Tibial nerve (tissue), 3 donors: Measurements from ENCODE around the gene SPECC1.
"Not testable (repeated sequence)": the region's sequence is repeated elsewhere in the genome, so short reads cannot be mapped to it uniquely, and the experiment has no call there.

Source experiments
- POLR2A ChIP-seq, 2 donors: fragments of 450-650 bp; IDR thresholded peaks; one replicate each; pipeline ENCODE4 v1.6.1; 2017; ENCODE audit warnings: antibody characterized with exemption in 2 of 2, mild to moderate bottlenecking in 2 of 2, moderate library complexity in 2 of 2
- TF ChIP-seq, protein P1 (sequence below), 5 experiments: fragments of 200-600 bp in 3 of 5; fragments of 450-650 bp in 2 of 5; sonication (generic) in 3 of 5; IDR thresholded peaks; one replicate each; pipeline ENCODE4 v1.5.1; 2016 to 2019; ENCODE audit warnings: antibody characterized with exemption in 5 of 5, mild to moderate bottlenecking in 3 of 5, moderate library complexity in 2 of 5

DNA sequence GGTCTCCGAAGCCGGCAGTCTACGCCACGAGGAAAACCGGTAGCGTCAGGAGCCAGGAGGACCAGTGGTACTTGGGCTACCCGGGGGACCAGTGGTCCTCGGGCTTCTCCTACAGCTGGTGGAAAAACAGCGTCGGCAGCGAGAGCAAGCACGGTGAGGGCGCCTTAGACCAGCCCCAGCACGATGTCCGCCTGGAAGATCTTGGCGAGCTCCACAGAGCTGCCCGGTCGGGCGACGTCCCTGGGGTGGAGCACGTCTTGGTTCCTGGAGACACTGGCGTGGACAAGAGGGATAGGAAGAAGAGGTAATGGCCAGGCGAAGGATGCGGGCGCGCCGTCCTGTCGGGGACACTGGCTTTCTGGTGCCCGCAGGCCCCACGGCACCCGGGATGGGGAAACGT is 312.2 kb downstream of the SPECC1 start:
- not testable (repeated sequence) for TF ChIP-seq POLR2A (IDR thresholded peaks at IDR 0.05)
- TF ChIP-seq, protein P1, sequence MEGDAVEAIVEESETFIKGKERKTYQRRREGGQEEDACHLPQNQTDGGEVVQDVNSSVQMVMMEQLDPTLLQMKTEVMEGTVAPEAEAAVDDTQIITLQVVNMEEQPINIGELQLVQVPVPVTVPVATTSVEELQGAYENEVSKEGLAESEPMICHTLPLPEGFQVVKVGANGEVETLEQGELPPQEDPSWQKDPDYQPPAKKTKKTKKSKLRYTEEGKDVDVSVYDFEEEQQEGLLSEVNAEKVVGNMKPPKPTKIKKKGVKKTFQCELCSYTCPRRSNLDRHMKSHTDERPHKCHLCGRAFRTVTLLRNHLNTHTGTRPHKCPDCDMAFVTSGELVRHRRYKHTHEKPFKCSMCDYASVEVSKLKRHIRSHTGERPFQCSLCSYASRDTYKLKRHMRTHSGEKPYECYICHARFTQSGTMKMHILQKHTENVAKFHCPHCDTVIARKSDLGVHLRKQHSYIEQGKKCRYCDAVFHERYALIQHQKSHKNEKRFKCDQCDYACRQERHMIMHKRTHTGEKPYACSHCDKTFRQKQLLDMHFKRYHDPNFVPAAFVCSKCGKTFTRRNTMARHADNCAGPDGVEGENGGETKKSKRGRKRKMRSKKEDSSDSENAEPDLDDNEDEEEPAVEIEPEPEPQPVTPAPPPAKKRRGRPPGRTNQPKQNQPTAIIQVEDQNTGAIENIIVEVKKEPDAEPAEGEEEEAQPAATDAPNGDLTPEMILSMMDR (IDR thresholded peaks at IDR 0.05): not testable (repeated sequence)
